CD4-positive, alpha-beta T cell (primary cell): ENCODE data around the gene REN. TPM values are rescaled to one million over a fixed set of nuclear protein-coding genes. Genes with fewer than 3 reads are reported as not detected.

Source experiments
- ATAC-seq: fragments of 200-7000 bp; cut with Tn5 transposase; one replicate; pipeline ENCODE4 v1.10.0; 2022; ENCODE audit warnings: mild to moderate bottlenecking; ENCODE audit not compliant: poor library complexity
- CTCF ChIA-PET: fragments of 350-600 bp; sonication (Branson Sonifier 250); formaldehyde crosslinking; loops from one replicate; lab custom pipeline; 2021; ENCODE audit warnings: antibody characterized with exemption, inconsistent platforms; lab: Charles Lee
- POLR2A ChIA-PET: fragments of 350-600 bp; sonication (Branson Sonifier 250); formaldehyde crosslinking; loops from one replicate; lab custom pipeline; 2021; ENCODE audit warnings: antibody characterized with exemption, inconsistent platforms; lab: Charles Lee
- DNase-seq, 14 experiments: peaks; one replicate each; pipeline ENCODE4 v3.0.0-alpha.2; 2013 to 2020; ENCODE audit warnings: mixed read lengths in 2 of 14
- H3K27ac ChIP-seq, 2 donors: one replicate each; pipeline versions ENCODE4 v1.5.1 to v1.7.0; 2013; ENCODE audit warnings: low read length in 2 of 2, low read depth in 1 of 2, mild to moderate bottlenecking in 1 of 2
- H3K27me3 ChIP-seq, 2 experiments: 1 replicate in 1 of 2; 2 replicates in 1 of 2; pipeline versions ENCODE4 v1.6.1 to v1.7.0; 2013; ENCODE audit warnings: low read length in 2 of 2, control low read depth in 1 of 2, mild to moderate bottlenecking in 1 of 2, moderate library complexity in 1 of 2; ENCODE audit not compliant: insufficient read depth in 2 of 2, control insufficient read depth in 1 of 2
- H3K36me3 ChIP-seq: one replicate; pipeline ENCODE4 v1.6.1; 2013; ENCODE audit warnings: low read length, control low read depth; ENCODE audit not compliant: insufficient read depth
- H3K4me1 ChIP-seq: one replicate; pipeline ENCODE4 v1.6.1; 2013; ENCODE audit warnings: low read length, control low read depth; ENCODE audit not compliant: insufficient read depth
- H3K4me3 ChIP-seq: one replicate; pipeline ENCODE4 v1.5.1; 2013; ENCODE audit warnings: mild to moderate bottlenecking, low read length, moderate library complexity
- H3K9me3 ChIP-seq, 2 experiments: 1 replicate in 1 of 2; 2 replicates in 1 of 2; pipeline versions ENCODE4 v1.6.1 to v1.7.0; 2013; ENCODE audit warnings: low read length in 2 of 2, mild to moderate bottlenecking in 2 of 2, control low read depth in 1 of 2, moderate library complexity in 1 of 2; ENCODE audit not compliant: control insufficient read depth in 1 of 2, insufficient read depth in 1 of 2
- H3K27ac Mint-ChIP-seq: one replicate; pipeline ENCODE4 v1.8.0; 2020; ENCODE audit warnings: mixed read lengths
- H3K27me3 Mint-ChIP-seq: one replicate; pipeline ENCODE4 v1.8.0; 2021; ENCODE audit warnings: mixed read lengths
- H3K36me3 Mint-ChIP-seq: one replicate; pipeline ENCODE4 v1.8.0; 2021; ENCODE audit warnings: low read depth, mixed read lengths
- H3K4me1 Mint-ChIP-seq: one replicate; pipeline ENCODE4 v1.8.0; 2021; ENCODE audit warnings: low read depth, mixed read lengths
- H3K4me3 Mint-ChIP-seq: one replicate; pipeline ENCODE4 v1.8.0; 2020; ENCODE audit warnings: mild to moderate bottlenecking, mixed read lengths
- H3K9me3 Mint-ChIP-seq: one replicate; pipeline ENCODE4 v1.8.0; 2020; ENCODE audit warnings: mixed read lengths
- intact Hi-C, 2 experiments: fragments of 100-400 bp; cut with DNase I in 1 of 2; cut with micrococcal nuclease in 1 of 2; formaldehyde crosslinking; loops; one replicate each; pipeline versions ENCODE4 v1.15.1 to v1.9.0; 2023 to 2025; cut with DNase I, micrococcal nuclease
- total RNA-seq, 174 experiments: library from RNA in 2 of 174; stranded (reverse) in 2 of 174; gene quantifications; one replicate each; pipeline ENCODE4 v1.2.3 and lab custom pipeline; 2021 to 2026
- TF ChIP-seq, protein P1 (sequence below): fragments of 200-600 bp; IDR thresholded peaks from one replicate; pipeline ENCODE4 v1.8.0; 2022; ENCODE audit warnings: antibody characterized with exemption, mild to moderate bottlenecking

Gene REN
- total RNA-seq, 2 experiments from 2014 or later = not detected

DNA sequence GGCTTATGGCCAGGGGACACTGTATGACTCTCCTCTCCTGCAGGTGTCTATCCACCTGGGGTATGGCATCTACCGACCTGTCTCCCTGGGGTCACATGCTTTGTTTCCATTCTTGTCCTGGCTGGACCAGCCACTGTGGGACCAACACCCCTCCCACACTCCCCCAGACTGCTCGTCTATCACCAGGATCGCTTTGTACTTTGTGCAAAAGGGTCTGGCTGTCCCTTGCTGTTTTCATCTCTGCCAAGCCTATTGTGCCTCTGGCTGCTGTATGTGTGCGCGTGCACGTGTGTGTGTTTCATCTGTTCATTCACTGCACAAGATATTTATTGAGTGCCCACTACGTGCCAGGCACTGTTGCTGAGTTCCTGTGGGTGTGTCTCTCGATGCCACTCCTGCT lies 39.8 kb downstream of the REN start:
- ChIA-PET POLR2A (no interaction called here), CTCF (no interaction called here)
- no peak overlapping the region for H3K4me3 Mint-ChIP-seq
- H3K4me1 Mint-ChIP-seq = peaks cover 9% of the 10 kb centered on the region
- H3K36me3 Mint-ChIP-seq = no peaks in the 10 kb centered on the region
- H3K9me3 Mint-ChIP-seq = no peaks in the 10 kb centered on the region
- H3K27me3 ChIP-seq = no peaks in the 10 kb centered on the region
- no peak overlapping the region for H3K4me3 ChIP-seq
- no peak for DNase-seq
- H3K9me3 ChIP-seq = no peaks in the 10 kb centered on the region
- H3K4me1 ChIP-seq = peaks cover 11% of the 10 kb centered on the region
- TF ChIP-seq, protein P1, sequence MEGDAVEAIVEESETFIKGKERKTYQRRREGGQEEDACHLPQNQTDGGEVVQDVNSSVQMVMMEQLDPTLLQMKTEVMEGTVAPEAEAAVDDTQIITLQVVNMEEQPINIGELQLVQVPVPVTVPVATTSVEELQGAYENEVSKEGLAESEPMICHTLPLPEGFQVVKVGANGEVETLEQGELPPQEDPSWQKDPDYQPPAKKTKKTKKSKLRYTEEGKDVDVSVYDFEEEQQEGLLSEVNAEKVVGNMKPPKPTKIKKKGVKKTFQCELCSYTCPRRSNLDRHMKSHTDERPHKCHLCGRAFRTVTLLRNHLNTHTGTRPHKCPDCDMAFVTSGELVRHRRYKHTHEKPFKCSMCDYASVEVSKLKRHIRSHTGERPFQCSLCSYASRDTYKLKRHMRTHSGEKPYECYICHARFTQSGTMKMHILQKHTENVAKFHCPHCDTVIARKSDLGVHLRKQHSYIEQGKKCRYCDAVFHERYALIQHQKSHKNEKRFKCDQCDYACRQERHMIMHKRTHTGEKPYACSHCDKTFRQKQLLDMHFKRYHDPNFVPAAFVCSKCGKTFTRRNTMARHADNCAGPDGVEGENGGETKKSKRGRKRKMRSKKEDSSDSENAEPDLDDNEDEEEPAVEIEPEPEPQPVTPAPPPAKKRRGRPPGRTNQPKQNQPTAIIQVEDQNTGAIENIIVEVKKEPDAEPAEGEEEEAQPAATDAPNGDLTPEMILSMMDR = no peak
- H3K36me3 ChIP-seq = no peaks in the 10 kb centered on the region
- H3K27ac ChIP-seq = no peak overlapping the region
- intact Hi-C loops = loop anchor here (5.0 to 10.0 kb wide), 5 partner anchors 424 to 862 kb away; partner anchors contain the start of gene ATP2B4 (in 1 of the 2)
- H3K27ac Mint-ChIP-seq = no peak overlapping the region
- no peak for ATAC-seq
- H3K27me3 Mint-ChIP-seq = no peaks in the 10 kb centered on the region

- peaks cover 9% of the 10 kb centered on the region for H3K4me1 Mint-ChIP-seq
These were observed 40.3 kb downstream of the REN start for GRCh38 chr1:204125759-204126351.

DNA sequence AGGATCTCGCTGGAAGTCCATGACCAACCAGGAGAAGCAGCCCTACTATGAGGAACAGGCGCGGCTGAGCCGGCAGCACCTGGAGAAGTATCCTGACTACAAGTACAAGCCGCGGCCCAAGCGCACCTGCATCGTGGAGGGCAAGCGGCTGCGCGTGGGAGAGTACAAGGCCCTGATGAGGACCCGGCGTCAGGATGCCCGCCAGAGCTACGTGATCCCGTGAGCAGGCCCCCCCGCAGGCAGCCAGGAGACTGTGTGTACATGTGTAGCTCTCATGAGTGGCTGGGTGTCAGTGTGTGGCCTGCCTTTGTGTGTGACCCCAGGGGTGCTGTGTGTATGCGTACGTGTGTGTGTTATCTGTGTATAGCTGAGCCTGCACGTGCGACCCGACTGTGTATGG lies 41.5 kb downstream of the REN start:
- Histone ChIP-seq H3K9me3 (no peaks in the 10 kb centered on the region), H3K4me1 (peaks cover 11% of the 10 kb centered on the region), H3K36me3 (no peaks in the 10 kb centered on the region), H3K27me3 (no peaks in the 10 kb centered on the region), H3K27ac (no peak overlapping the region), H3K4me3 (no peak overlapping the region)
- H3K9me3 Mint-ChIP-seq = no peaks in the 10 kb centered on the region
- DNase-seq (no peak), ATAC-seq (no peak)
- intact Hi-C loops = loop anchor here (5.0 to 10.0 kb wide), 5 partner anchors 422 to 860 kb away; partner anchors contain the start of gene ATP2B4 (in 1 of the 2)
- ChIA-PET POLR2A (interaction anchor here (0.7 kb wide), 1 partner anchor 8 kb away, joined by 3 read pairs; no protein-coding TSS in a partner anchor), CTCF (no interaction called here)
- H3K36me3 Mint-ChIP-seq = no peaks in the 10 kb centered on the region
- no peaks in the 10 kb centered on the region for H3K27me3 Mint-ChIP-seq
- H3K4me1 Mint-ChIP-seq = peaks cover 9% of the 10 kb centered on the region
- TF ChIP-seq, protein P1 = no peak
- H3K4me3 Mint-ChIP-seq = no peak overlapping the region
- H3K27ac Mint-ChIP-seq = no peak overlapping the region

More at GRCh38 chr1:204125759-204126351, 40.3 kb downstream of the REN start:
- H3K4me3 Mint-ChIP-seq = no peak overlapping the region
- H3K9me3 Mint-ChIP-seq = no peaks in the 10 kb centered on the region
- H3K27me3 Mint-ChIP-seq = no peaks in the 10 kb centered on the region
- no peaks in the 10 kb centered on the region for H3K27me3 ChIP-seq
- no peaks in the 10 kb centered on the region for H3K36me3 ChIP-seq
- CTCF ChIA-PET = no interaction called here
- H3K4me3 ChIP-seq = no peak overlapping the region
- H3K27ac Mint-ChIP-seq = no peak overlapping the region
- H3K4me1 ChIP-seq = peaks cover 11% of the 10 kb centered on the region
- no peak overlapping the region for H3K27ac ChIP-seq
- no peak for DNase-seq
- no peaks in the 10 kb centered on the region for H3K36me3 Mint-ChIP-seq
- no peak for ATAC-seq
- intact Hi-C loops = loop anchor here (5.0 to 10.0 kb wide), 5 partner anchors 424 to 861 kb away; partner anchors contain the start of gene ATP2B4 (in 1 of the 2)
- POLR2A ChIA-PET = no interaction called here
- TF ChIP-seq, protein P1 = no peak
- no peaks in the 10 kb centered on the region for H3K9me3 ChIP-seq
